GM12873 (cell line): ENCODE measurements around the gene SLC37A4.

Experiments used
- TF ChIP-seq, protein P1 (sequence below): IDR thresholded peaks from 2 replicates; pipeline ENCODE4 v1.5.1; 2012; ENCODE audit warnings: low read depth, mild to moderate bottlenecking, moderate library complexity, low read length, control low read depth; ENCODE audit not compliant: insufficient read depth; ENCODE audit errors: missing control alignments

The SLC37A4 gene

DNA sequence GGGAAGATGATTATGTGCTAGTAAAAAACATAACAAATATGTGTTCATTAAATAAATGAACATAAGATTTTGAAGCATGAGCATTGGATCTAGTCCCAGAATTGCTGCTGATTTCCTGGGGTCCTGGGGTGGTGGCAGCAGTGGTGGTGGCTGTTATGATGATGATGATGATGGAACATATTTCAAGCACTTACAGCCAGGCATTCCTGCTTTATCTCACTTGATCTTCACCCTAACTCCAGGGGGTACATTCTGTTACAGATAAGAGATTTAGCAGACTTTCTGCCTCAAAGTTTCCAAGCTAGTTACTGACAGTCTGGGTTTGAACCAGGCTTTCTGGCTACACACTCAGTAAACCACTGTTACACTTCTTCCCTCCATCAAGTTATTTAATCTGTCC lies 6.9 kb downstream of the SLC37A4 start:
- TF ChIP-seq, protein P1, sequence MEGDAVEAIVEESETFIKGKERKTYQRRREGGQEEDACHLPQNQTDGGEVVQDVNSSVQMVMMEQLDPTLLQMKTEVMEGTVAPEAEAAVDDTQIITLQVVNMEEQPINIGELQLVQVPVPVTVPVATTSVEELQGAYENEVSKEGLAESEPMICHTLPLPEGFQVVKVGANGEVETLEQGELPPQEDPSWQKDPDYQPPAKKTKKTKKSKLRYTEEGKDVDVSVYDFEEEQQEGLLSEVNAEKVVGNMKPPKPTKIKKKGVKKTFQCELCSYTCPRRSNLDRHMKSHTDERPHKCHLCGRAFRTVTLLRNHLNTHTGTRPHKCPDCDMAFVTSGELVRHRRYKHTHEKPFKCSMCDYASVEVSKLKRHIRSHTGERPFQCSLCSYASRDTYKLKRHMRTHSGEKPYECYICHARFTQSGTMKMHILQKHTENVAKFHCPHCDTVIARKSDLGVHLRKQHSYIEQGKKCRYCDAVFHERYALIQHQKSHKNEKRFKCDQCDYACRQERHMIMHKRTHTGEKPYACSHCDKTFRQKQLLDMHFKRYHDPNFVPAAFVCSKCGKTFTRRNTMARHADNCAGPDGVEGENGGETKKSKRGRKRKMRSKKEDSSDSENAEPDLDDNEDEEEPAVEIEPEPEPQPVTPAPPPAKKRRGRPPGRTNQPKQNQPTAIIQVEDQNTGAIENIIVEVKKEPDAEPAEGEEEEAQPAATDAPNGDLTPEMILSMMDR, result no peak

DNA sequence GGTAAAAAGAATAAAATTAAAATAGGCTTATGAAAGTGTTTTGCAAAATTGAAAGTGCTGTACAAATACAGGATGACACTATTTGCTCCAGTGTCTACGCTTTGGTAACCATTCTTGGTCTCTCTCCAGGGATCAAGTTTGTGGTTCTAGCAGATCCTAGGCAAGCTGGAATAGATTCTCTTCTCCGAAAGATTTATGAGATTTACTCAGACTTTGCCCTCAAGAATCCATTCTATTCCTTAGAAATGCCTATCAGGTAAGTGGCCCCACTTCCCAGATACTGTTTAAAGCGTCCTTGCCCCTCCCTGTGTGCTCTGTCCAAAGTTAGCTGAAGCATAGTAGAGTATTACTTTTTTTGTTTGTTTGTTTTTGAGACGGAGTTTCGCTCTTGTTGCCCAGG lies 9.0 kb downstream of the SLC37A4 start:
- TF ChIP-seq, protein P1, result no peak

DNA sequence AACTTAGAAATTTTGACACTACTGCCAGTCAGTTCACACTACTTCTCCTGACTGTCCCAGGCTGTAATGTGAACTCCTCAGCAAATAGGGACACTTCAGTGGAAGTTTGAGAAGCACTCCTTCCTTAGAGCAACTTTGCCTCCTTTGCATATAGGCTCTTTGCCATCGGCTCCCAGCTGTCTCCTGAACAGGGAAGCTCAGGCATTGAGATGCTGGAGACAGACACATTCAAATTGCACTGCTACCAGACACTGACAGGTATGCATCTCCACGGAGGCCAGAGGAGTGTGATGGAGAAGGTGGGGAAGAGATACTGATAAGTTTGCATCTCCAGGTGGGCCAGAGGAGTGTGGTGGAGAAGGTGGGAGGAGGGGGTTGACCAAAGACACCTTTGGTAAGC lies 10.7 kb downstream of the SLC37A4 start:
- TF ChIP-seq, protein P1, result no peak

DNA sequence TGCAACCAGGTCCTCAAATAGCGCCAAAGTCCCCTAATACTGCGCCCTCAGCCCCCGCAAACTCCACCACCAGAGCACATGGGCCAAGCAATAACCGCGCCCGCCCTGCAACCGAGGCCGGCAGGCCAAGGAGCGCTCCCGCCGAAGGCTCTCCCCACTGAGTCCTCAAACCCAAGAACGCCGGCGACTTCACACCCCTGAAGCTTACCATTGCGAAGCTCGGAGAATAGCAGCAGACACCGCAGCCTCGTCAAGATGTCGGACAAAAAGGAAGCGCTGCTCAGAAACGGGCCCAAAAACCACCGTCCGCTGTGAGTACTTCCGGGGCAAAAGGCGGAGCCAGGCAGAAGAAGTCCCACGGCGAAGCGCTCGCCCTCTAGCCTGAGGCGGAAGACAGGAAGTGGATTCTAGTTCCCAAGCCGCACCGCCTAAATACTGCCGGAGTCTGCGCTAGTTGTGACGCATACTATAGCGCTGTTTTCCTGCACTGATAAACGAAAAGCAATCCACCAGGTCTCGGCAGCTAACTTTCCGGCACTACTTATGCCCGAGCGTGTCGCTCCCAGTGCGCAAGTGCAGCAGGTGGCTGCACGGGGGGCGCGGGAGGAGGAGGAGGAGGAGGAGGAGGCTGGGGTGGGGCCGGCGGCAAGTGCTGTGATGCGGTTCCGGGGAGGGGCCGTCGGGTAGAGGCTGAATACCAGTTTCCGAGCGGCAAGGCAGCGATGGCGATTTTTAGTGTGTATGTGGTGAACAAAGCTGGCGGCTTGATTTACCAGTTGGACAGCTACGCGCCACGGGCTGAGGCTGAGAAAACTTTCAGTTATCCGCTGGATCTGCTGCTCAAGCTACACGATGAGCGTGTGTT lies 12.4 kb downstream of the SLC37A4 start, which contains the start of the genes RPS25 and TRAPPC4:
Gene RPS25, minus strand, starts transcription at position 270 of the 865 bp plus-strand sequence. Its CDS starts 59 bp downstream, at position 211.
Gene TRAPPC4, plus strand, starts transcription at position 693 of the 865 bp plus-strand sequence. Its CDS starts 30 bp downstream, at position 723.
- TF ChIP-seq, protein P1, result no peak

DNA sequence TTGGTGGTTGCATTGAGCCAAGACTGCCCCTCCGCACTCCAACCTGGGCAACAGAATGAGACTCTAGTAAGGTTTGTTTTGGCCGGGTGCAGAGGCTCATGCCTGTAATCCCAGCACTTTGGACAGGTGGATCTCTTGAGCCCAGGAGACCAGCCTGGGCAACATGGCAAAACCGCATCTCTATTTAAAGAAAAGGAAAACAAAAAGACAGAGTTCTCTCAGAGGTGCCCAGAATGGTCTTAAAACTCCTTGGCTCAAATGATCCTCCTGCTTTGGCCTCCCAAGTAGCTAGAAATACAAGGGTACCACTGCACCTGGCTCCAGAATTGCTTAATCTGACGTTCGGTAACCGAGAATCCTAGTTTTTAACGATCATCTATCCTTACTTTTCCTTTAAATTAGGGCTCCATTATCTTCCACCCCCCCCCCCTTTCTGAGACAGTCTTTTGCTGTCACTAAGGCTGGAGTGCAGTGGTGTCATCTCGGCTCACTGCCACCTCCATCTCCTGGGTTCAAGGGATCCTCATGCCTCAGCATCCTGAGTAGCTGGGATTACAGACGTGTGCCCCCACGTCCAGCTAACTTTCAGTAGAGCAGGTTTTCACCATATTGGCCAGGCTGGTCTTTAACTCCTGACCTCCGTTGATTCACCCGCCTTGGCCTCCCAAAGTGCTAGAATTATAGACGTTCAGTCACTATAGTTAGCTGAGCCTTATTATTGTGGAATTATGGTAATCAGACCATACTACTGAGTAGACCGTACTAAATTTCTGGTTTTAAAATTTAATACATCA lies 14.3 kb downstream of the SLC37A4 start:
- TF ChIP-seq, protein P1, result no peak

DNA sequence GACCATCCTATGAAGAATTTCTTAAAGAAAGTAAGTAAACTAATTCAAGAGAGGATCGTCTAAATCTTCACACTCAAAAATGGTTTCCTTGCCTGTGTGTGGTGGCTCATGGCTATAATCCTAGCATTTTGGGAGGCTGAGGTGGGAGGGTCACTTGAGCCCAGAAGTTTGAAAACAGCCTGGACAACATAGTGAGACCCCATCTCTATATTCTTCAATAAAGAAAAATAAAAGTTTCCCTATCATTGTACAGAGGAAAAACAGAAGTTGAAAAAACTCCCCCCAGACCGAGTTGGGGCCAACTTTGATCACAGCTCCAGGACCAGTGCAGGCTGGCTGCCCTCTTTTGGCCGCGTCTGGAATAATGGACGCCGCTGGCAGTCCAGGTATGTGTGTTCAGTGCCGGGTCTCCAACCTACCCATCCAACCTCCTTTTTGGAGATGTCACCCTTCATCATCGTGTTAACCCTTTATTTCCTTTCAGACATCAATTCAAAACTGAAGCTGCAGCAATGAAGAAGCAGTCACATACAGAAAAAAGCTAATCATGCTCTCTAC lies 15.5 kb downstream of the SLC37A4 start:
- TF ChIP-seq, protein P1, result no peak
